NOMO-1 treated with dmso at 0.1 percent for 144 hours (cell line): Measurements from ENCODE around the gene RCHY1.

Experiments used
- DNase-seq: peaks from one replicate; lab custom pipeline; 2025; ENCODE audit not compliant: unreplicated experiment; lab: John Stamatoyannopoulos, UW

The RCHY1 gene

GRCh38 chr4:75429208-75429607 is 85.0 kb downstream of the RCHY1 start:
- DNase-seq: no peak
